ENCODE measurements around the gene LMNTD2.

Gene LMNTD2

GRCh38 chr11:592501-592900 is 32.0 kb upstream of the LMNTD2 start:
- TF ChIP-seq EZH2 (IDR thresholded peaks at IDR 0.05; ENCODE audit: borderline replicate concordance, low read length) (no peak), CTCF (IDR thresholded peaks at IDR 0.05; ENCODE audit: low read length) (no peak)
- H3K4me2 ChIP-seq (ENCODE audit: low read length) = no peak overlapping the region
- H4K20me1 ChIP-seq (ENCODE audit: insufficient read depth, low read length) = no peaks in the 10 kb centered on the region
- no peak overlapping the region for H3K9ac ChIP-seq (ENCODE audit: low read length)
- H3K9me2 ChIP-seq (ENCODE audit: low read depth, low read length) = no peaks in the 10 kb centered on the region
- H3K27ac ChIP-seq (ENCODE audit: low read depth, low read length, poor library complexity, severe bottlenecking) = no peak overlapping the region
- no peaks in the 10 kb centered on the region for H3K27me3 ChIP-seq (ENCODE audit: insufficient read depth, low read length)
- H3F3A ChIP-seq (ENCODE audit: insufficient read depth, low read length) = no peaks in the 10 kb centered on the region
- H3K4me1 ChIP-seq (ENCODE audit: insufficient read depth, low read length, severe bottlenecking) = no peaks in the 10 kb centered on the region
- H3K79me2 ChIP-seq (ENCODE audit: insufficient read depth, low read length) = no peaks in the 10 kb centered on the region
- H3K4me3 ChIP-seq (ENCODE audit: low read depth, low read length, poor library complexity, severe bottlenecking) = no peak overlapping the region
- no peak overlapping the region for H2AFZ ChIP-seq (ENCODE audit: low read length)
- H3K9me3 ChIP-seq (ENCODE audit: low read length) = no peaks in the 10 kb centered on the region
- peaks cover 92% of the 10 kb centered on the region for H3K36me3 ChIP-seq (ENCODE audit: insufficient read depth, low read length)

GRCh38 chr11:590997-591396 is 30.5 kb upstream of the LMNTD2 start:
- Histone ChIP-seq H3K36me3 (ENCODE audit: insufficient read depth, low read length) (peaks cover 94% of the 10 kb centered on the region), H3F3A (ENCODE audit: insufficient read depth, low read length) (no peaks in the 10 kb centered on the region), H3K4me2 (ENCODE audit: low read length) (no peak overlapping the region), H3K9me2 (ENCODE audit: low read depth, low read length) (no peaks in the 10 kb centered on the region), H3K9me3 (ENCODE audit: low read length) (no peaks in the 10 kb centered on the region), H3K4me3 (ENCODE audit: low read depth, low read length, poor library complexity, severe bottlenecking) (no peak overlapping the region), H3K4me1 (ENCODE audit: insufficient read depth, low read length, severe bottlenecking) (no peaks in the 10 kb centered on the region), H3K79me2 (ENCODE audit: insufficient read depth, low read length) (no peaks in the 10 kb centered on the region), H3K27me3 (ENCODE audit: insufficient read depth, low read length) (no peaks in the 10 kb centered on the region), H4K20me1 (ENCODE audit: insufficient read depth, low read length) (no peaks in the 10 kb centered on the region), H2AFZ (ENCODE audit: low read length) (no peak overlapping the region), H3K9ac (ENCODE audit: low read length) (no peak overlapping the region), H3K27ac (ENCODE audit: low read depth, low read length, poor library complexity, severe bottlenecking) (no peak overlapping the region)
- TF ChIP-seq EZH2 (IDR thresholded peaks at IDR 0.05; ENCODE audit: borderline replicate concordance, low read length) = no peak
- no peak for TF ChIP-seq CTCF (IDR thresholded peaks at IDR 0.05; ENCODE audit: low read length)

- H3K9ac ChIP-seq (ENCODE audit: low read length) = no peak overlapping the region
- no peak overlapping the region for H3K4me2 ChIP-seq (ENCODE audit: low read length)
- no peaks in the 10 kb centered on the region for H3F3A ChIP-seq (ENCODE audit: insufficient read depth, low read length)
- no peaks in the 10 kb centered on the region for H3K9me3 ChIP-seq (ENCODE audit: low read length)
- H4K20me1 ChIP-seq (ENCODE audit: insufficient read depth, low read length) = no peaks in the 10 kb centered on the region
- no peak overlapping the region for H3K27ac ChIP-seq (ENCODE audit: low read depth, low read length, poor library complexity, severe bottlenecking)
- H3K36me3 ChIP-seq (ENCODE audit: insufficient read depth, low read length) = peaks cover 82% of the 10 kb centered on the region
- TF ChIP-seq EZH2 (IDR thresholded peaks at IDR 0.05; ENCODE audit: borderline replicate concordance, low read length) = no peak
- TF ChIP-seq CTCF (IDR thresholded peaks at IDR 0.05; ENCODE audit: low read length) = no peak
- no peaks in the 10 kb centered on the region for H3K79me2 ChIP-seq (ENCODE audit: insufficient read depth, low read length)
- H2AFZ ChIP-seq (ENCODE audit: low read length) = no peak overlapping the region
- no peaks in the 10 kb centered on the region for H3K27me3 ChIP-seq (ENCODE audit: insufficient read depth, low read length)
- no peaks in the 10 kb centered on the region for H3K9me2 ChIP-seq (ENCODE audit: low read depth, low read length)
- H3K4me1 ChIP-seq (ENCODE audit: insufficient read depth, low read length, severe bottlenecking) = no peaks in the 10 kb centered on the region
- H3K4me3 ChIP-seq (ENCODE audit: low read depth, low read length, poor library complexity, severe bottlenecking) = no peak overlapping the region
Observed at GRCh38 chr11:589798-590197, 29.3 kb upstream of the LMNTD2 start.
